Measurements from ENCODE around the gene C1QA. TPM values are rescaled to one million over a fixed set of nuclear protein-coding genes. Genes with fewer than 3 reads are reported as not detected.

C1QA gene
- total RNA-seq, 1 donor from 2014 or later = not detected

DNA sequence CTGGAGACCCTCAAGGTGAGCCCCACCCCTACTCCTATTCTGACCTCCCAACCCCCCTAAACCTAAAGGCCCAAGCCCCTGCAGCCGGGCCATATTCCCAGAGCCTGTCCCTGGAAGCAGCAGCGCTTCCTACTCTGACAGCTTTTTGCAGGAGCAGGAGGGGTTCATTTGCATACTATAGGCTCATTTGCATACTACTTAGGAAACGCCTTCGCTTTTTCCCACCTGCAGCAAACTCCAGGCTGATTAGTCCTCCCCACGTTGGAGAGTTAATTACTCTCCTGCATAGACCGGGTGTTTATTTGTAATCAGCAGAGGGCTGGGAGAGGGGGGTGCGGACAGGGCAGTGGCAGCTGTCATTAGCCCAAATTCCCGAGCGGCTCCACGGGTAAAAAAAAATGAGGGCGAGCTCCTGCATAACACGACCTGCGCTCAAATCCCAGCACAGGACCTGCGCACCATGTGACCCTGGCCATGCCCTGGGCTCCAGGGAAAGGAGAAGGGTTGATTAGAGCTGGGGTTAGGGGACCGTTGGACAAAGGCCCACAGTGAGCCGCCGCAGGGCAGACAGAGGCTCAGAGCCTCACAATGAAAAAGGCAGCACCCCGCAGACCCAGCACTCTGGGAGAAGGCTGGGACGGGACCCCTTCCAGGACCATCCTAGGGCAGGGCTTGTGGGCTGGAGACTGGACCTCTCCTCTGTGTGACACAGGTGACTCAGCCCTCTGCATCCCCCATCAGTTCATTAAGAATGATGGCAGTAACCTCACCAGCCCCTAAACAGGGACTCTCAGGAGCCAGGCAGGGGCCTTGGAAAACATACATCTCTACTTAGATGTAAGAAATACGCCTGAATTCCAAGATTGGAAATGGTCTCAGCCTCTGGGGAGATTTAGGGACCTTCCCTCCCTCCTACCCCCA is 9.9 kb upstream of the C1QA start:
- Mint-ChIP-seq H3K27ac (no peak overlapping the region), H3K27me3 (peaks cover 69% of the 10 kb centered on the region), H3K9me3 (ENCODE audit: low read depth) (no peaks in the 10 kb centered on the region), H3K4me3 (ENCODE audit: low read depth) (no peak overlapping the region), H3K4me1 (ENCODE audit: low read depth) (no peaks in the 10 kb centered on the region), H3K36me3 (ENCODE audit: insufficient read depth) (no peaks in the 10 kb centered on the region)
- TF ChIP-seq, protein P1, sequence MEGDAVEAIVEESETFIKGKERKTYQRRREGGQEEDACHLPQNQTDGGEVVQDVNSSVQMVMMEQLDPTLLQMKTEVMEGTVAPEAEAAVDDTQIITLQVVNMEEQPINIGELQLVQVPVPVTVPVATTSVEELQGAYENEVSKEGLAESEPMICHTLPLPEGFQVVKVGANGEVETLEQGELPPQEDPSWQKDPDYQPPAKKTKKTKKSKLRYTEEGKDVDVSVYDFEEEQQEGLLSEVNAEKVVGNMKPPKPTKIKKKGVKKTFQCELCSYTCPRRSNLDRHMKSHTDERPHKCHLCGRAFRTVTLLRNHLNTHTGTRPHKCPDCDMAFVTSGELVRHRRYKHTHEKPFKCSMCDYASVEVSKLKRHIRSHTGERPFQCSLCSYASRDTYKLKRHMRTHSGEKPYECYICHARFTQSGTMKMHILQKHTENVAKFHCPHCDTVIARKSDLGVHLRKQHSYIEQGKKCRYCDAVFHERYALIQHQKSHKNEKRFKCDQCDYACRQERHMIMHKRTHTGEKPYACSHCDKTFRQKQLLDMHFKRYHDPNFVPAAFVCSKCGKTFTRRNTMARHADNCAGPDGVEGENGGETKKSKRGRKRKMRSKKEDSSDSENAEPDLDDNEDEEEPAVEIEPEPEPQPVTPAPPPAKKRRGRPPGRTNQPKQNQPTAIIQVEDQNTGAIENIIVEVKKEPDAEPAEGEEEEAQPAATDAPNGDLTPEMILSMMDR (IDR thresholded peaks at IDR 0.05; ENCODE audit: unreplicated experiment) = no peak
- DNase-seq (ENCODE audit: low spot score, unreplicated experiment) = no peak

DNA sequence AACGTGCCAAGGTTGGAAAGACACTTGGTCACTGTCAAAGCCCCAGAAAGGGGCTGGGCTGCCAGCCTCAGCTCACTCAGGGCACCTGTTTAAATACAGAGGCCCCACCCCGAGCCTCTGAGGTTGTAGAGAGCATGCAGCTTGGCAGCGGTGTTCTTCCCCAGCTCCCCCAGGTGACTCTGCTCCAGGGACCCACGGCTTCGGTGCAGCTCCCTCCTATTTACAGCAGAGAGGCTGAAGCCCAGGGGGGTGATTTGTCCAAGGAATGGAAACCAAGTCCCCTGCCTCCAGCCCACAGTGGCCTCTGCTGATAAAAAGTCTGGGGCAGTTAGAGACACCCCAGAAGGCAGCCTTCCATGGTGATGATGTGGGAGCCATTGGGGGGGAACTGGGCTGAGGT is 9.1 kb upstream of the C1QA start:
- TF ChIP-seq, protein P1 (IDR thresholded peaks at IDR 0.05; ENCODE audit: unreplicated experiment) = no peak
- Mint-ChIP-seq H3K4me3 (ENCODE audit: low read depth) (no peak overlapping the region), H3K36me3 (ENCODE audit: insufficient read depth) (no peaks in the 10 kb centered on the region), H3K27ac (no peak overlapping the region), H3K9me3 (ENCODE audit: low read depth) (no peaks in the 10 kb centered on the region), H3K27me3 (peaks cover 70% of the 10 kb centered on the region), H3K4me1 (ENCODE audit: low read depth) (no peaks in the 10 kb centered on the region)
- DNase-seq (ENCODE audit: low spot score, unreplicated experiment) = no peak

GRCh38 chr1:22628698-22629444 is 7.6 kb upstream of the C1QA start:
- DNase-seq (ENCODE audit: low spot score, unreplicated experiment) = no peak
- Mint-ChIP-seq H3K27me3 (peaks cover 68% of the 10 kb centered on the region), H3K36me3 (ENCODE audit: insufficient read depth) (no peaks in the 10 kb centered on the region), H3K27ac (no peak overlapping the region), H3K9me3 (ENCODE audit: low read depth) (no peaks in the 10 kb centered on the region), H3K4me1 (ENCODE audit: low read depth) (no peaks in the 10 kb centered on the region), H3K4me3 (ENCODE audit: low read depth) (no peak overlapping the region)
- TF ChIP-seq, protein P1 (IDR thresholded peaks at IDR 0.05; ENCODE audit: unreplicated experiment) = no peak

GRCh38 chr1:22629886-22630285 is 6.5 kb upstream of the C1QA start:
- Mint-ChIP-seq H3K4me1 (ENCODE audit: low read depth) (no peaks in the 10 kb centered on the region), H3K4me3 (ENCODE audit: low read depth) (no peak overlapping the region), H3K27ac (no peak overlapping the region), H3K36me3 (ENCODE audit: insufficient read depth) (no peaks in the 10 kb centered on the region), H3K9me3 (ENCODE audit: low read depth) (no peaks in the 10 kb centered on the region), H3K27me3 (peaks cover 60% of the 10 kb centered on the region)
- TF ChIP-seq, protein P1 (IDR thresholded peaks at IDR 0.05; ENCODE audit: unreplicated experiment) = no peak
- no peak for DNase-seq (ENCODE audit: low spot score, unreplicated experiment)

DNA sequence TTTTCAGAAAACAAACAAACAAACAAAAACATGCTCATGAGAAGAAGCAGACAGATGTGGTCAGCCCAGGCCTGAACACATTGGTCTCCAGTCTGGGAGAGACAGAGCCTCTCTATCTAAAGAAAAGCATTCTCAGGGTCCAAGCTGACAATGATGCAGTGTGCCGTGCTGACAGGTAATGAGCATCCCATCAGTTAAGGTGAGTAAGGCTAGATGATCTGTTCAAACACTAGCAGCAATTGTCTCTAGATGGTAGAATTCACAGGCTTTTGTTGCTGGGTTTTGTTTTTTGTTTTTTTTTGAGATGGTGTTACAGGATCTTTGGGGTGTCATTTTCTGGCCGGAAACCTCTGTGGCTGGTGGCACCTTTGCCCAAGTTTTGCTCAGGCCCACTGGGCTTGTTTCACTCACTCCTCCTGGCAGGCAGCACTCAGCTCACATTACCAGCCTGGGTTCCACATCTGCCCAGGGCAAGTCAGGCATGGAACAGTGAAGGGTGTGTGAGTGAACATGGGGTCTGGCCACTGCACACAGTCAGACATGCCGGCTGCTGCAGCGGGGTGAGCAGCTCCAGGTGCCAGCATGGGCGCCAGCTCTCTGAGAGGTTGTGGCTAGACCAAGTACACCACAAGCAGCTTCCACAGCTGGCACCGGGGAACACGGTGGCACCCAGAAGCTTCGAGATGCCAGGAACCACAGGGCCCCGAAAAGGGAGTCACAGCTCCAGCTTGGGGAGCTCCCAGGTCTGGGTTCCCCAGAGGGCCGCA is 2.5 kb upstream of the C1QA start:
- H3K27me3 Mint-ChIP-seq = peaks cover 38% of the 10 kb centered on the region
- TF ChIP-seq, protein P1 (IDR thresholded peaks at IDR 0.05; ENCODE audit: unreplicated experiment) = no peak
- no peak for DNase-seq (ENCODE audit: low spot score, unreplicated experiment)

More for the DNA sequence above, 2.5 kb upstream of the C1QA start:
- Mint-ChIP-seq H3K27ac (no peak overlapping the region), H3K9me3 (ENCODE audit: low read depth) (no peaks in the 10 kb centered on the region), H3K4me3 (ENCODE audit: low read depth) (no peak overlapping the region), H3K4me1 (ENCODE audit: low read depth) (peaks cover 6% of the 10 kb centered on the region), H3K36me3 (ENCODE audit: insufficient read depth) (no peaks in the 10 kb centered on the region)
